HEK293T (cell line): ENCODE results near the gene CERK.

Experiments
- CTCF ChIA-PET: fragments of 350-600 bp; formaldehyde crosslinking; extraction: SDS; loops from one replicate; lab custom pipeline; 2021; ENCODE audit warnings: antibody characterized with exemption, inconsistent platforms; lab: Yijun Ruan, JAX
- POLR2A ChIA-PET: fragments of 350-600 bp; formaldehyde crosslinking; extraction: SDS; loops from one replicate; lab custom pipeline; 2020; ENCODE audit warnings: antibody characterized with exemption, inconsistent platforms; lab: Yijun Ruan, JAX
- DNase-seq: peaks from one replicate; pipeline ENCODE4 v3.0.0; 2012; ENCODE audit warnings: mixed read lengths; ENCODE audit errors: extremely low spot score
- ARNT ChIP-seq: fragments of 450-650 bp; IDR thresholded peaks from 2 replicates; pipeline ENCODE4 v1.6.1; 2017; ENCODE audit warnings: mild to moderate bottlenecking
- BHLHE40 ChIP-seq: fragments of 450-650 bp; IDR thresholded peaks from 2 replicates; pipeline ENCODE4 v1.6.1; 2016; ENCODE audit warnings: mild to moderate bottlenecking, moderate library complexity, borderline replicate concordance
- CTBP1 ChIP-seq: fragments of 450-650 bp; IDR thresholded peaks from 2 replicates; pipeline ENCODE4 v1.6.1; 2016; ENCODE audit warnings: borderline replicate concordance
- ELF4 ChIP-seq: fragments of 450-650 bp; IDR thresholded peaks from 2 replicates; pipeline ENCODE4 v1.6.1; 2017; ENCODE audit warnings: antibody characterized with exemption
- FOXA1 ChIP-seq: fragments of 450-650 bp; IDR thresholded peaks from 2 replicates; pipeline ENCODE4 v1.6.1; 2016; ENCODE audit warnings: mild to moderate bottlenecking
- FOXK2 ChIP-seq: fragments of 450-650 bp; IDR thresholded peaks from 2 replicates; pipeline ENCODE4 v1.6.1; 2016; ENCODE audit warnings: mild to moderate bottlenecking
- FOXM1 ChIP-seq: fragments of 450-650 bp; IDR thresholded peaks from 2 replicates; pipeline ENCODE4 v1.6.1; 2017; ENCODE audit warnings: mild to moderate bottlenecking, borderline replicate concordance
- HDGF ChIP-seq: fragments of 450-650 bp; IDR thresholded peaks from 2 replicates; pipeline ENCODE4 v1.6.1; 2017; ENCODE audit warnings: antibody characterized with exemption, borderline replicate concordance
- L3MBTL2 ChIP-seq: fragments of 450-650 bp; conservative IDR thresholded peaks from 2 replicates; pipeline ENCODE4 v1.6.1; 2016; ENCODE audit warnings: mild to moderate bottlenecking
- LEF1 ChIP-seq: fragments of 450-650 bp; IDR thresholded peaks from 2 replicates; pipeline ENCODE4 v1.6.1; 2017; ENCODE audit warnings: mild to moderate bottlenecking, borderline replicate concordance
- NFRKB ChIP-seq: fragments of 450-650 bp; IDR thresholded peaks from 2 replicates; pipeline ENCODE4 v1.6.1; 2016; ENCODE audit warnings: mild to moderate bottlenecking, moderate library complexity
- SP1 ChIP-seq: fragments of 450-650 bp; IDR thresholded peaks from 2 replicates; pipeline ENCODE4 v1.6.1; 2017
- SUZ12 ChIP-seq: fragments of 450-650 bp; IDR thresholded peaks from 2 replicates; pipeline ENCODE4 v1.6.1; 2016; ENCODE audit warnings: mild to moderate bottlenecking
- TARDBP ChIP-seq: fragments of 450-650 bp; IDR thresholded peaks from 2 replicates; pipeline ENCODE4 v1.6.1; 2016
- ZNF384 ChIP-seq: fragments of 450-650 bp; IDR thresholded peaks from 2 replicates; pipeline ENCODE4 v1.6.1; 2016
- TF ChIP-seq, protein P1 (sequence below): fragments of 450-650 bp; IDR thresholded peaks from 2 replicates; pipeline ENCODE4 v1.6.1; 2016

Gene CERK

GRCh38 chr22:46714550-46714949, 23.5 kb downstream of the CERK start:
- no peak for DNase-seq
- POLR2A ChIA-PET = no interaction called here

DNA sequence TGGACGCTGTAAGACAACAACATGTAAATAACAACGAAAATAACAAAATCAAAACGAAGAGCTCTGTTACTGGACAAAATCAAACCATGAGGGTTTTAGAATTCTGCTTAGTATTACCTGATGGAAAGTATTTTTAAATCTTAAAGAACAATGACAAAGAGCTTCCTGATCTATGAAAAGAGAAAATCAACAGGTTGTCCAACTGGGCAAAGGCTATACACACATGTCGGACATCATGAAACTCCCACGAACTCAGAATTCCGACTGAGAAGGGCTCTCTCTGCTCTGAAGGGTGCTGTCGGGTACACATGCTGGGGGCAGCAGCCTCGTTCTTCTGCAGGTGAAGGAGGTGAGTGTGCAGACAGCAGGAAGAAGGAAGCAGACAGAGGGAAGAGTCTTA, 25.8 kb downstream of the CERK start:
- ChIA-PET CTCF (no interaction called here), POLR2A (no interaction called here)
- no peak for TF ChIP-seq TARDBP
- no peak for TF ChIP-seq ZNF384
- no peak for DNase-seq

More at GRCh38 chr22:46714550-46714949, 23.5 kb downstream of the CERK start:
- CTCF ChIA-PET = interaction anchor here (0.6 kb wide), 1 partner anchor 208 kb away, joined by 3 read pairs; no protein-coding TSS in a partner anchor
- no peak for TF ChIP-seq TARDBP
- TF ChIP-seq L3MBTL2 = no peak
- no peak for TF ChIP-seq SP1
- TF ChIP-seq SUZ12 = no peak
- TF ChIP-seq CTBP1 = no peak
- no peak for TF ChIP-seq ARNT
- TF ChIP-seq, protein P1, sequence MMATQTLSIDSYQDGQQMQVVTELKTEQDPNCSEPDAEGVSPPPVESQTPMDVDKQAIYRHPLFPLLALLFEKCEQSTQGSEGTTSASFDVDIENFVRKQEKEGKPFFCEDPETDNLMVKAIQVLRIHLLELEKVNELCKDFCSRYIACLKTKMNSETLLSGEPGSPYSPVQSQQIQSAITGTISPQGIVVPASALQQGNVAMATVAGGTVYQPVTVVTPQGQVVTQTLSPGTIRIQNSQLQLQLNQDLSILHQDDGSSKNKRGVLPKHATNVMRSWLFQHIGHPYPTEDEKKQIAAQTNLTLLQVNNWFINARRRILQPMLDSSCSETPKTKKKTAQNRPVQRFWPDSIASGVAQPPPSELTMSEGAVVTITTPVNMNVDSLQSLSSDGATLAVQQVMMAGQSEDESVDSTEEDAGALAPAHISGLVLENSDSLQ = no peak
- no peak for TF ChIP-seq NFRKB
- no peak for TF ChIP-seq FOXA1
- TF ChIP-seq FOXM1 = no peak
- no peak for TF ChIP-seq ZNF384
- no peak for TF ChIP-seq FOXK2
- TF ChIP-seq LEF1 = no peak
- no peak for TF ChIP-seq ELF4
- no peak for TF ChIP-seq HDGF
- TF ChIP-seq BHLHE40 = no peak

- ChIA-PET POLR2A (interaction anchor here (1.0 kb wide), 1 partner anchor 52 kb away, joined by 3 read pairs; the partner anchor contains the start of gene TBC1D22A), CTCF (no interaction called here)
- TF ChIP-seq ELF4 (no peak), FOXM1 (no peak), SP1 (no peak), TARDBP (no peak)
- DNase-seq = no peak
Observed at GRCh38 chr22:46710806-46711205, 27.2 kb downstream of the CERK start.

GRCh38 chr22:46708766-46709330, 29.2 kb downstream of the CERK start:
- TF ChIP-seq, protein P1 = no peak
- TF ChIP-seq SP1 = no peak
- no peak for TF ChIP-seq ARNT
- ChIA-PET POLR2A (interaction anchor here (1.2 kb wide), 1 partner anchor 54 kb away, joined by 4 read pairs; the partner anchor contains the start of gene TBC1D22A), CTCF (no interaction called here)
- no peak for DNase-seq

- ChIA-PET CTCF (no interaction called here), POLR2A (no interaction called here)
- no peak for DNase-seq
- no peak for TF ChIP-seq TARDBP
- no peak for TF ChIP-seq ARNT
- TF ChIP-seq HDGF = no peak
- no peak for TF ChIP-seq SUZ12
- TF ChIP-seq SP1 = no peak
- no peak for TF ChIP-seq ELF4
- TF ChIP-seq, protein P1 = no peak
- no peak for TF ChIP-seq ZNF384
- no peak for TF ChIP-seq BHLHE40
Observed at GRCh38 chr22:46707827-46708570, 30.1 kb downstream of the CERK start.

- ChIA-PET POLR2A (no interaction called here), CTCF (no interaction called here)
- DNase-seq = no peak
- TF ChIP-seq FOXM1 = no peak
- no peak for TF ChIP-seq SUZ12
- TF ChIP-seq NFRKB = no peak
- TF ChIP-seq L3MBTL2 = no peak
- TF ChIP-seq FOXA1 = no peak
- no peak for TF ChIP-seq ELF4
- TF ChIP-seq HDGF = no peak
- TF ChIP-seq, protein P1 = no peak
- no peak for TF ChIP-seq FOXK2
- TF ChIP-seq ZNF384 = no peak
- TF ChIP-seq LEF1 = no peak
- no peak for TF ChIP-seq TARDBP
- no peak for TF ChIP-seq BHLHE40
- TF ChIP-seq SP1 = no peak
- no peak for TF ChIP-seq CTBP1
- TF ChIP-seq ARNT = no peak
Observed at GRCh38 chr22:46707305-46707704, 30.7 kb downstream of the CERK start.
